Medulla oblongata (tissue), 1 donor: ENCODE measurements around the gene OR2T2.
"Not testable (repeated sequence)": the region's sequence is repeated elsewhere in the genome, so short reads cannot be mapped to it uniquely, and the experiment has no call there.

Experiments used
- DNase-seq: peaks from one replicate; pipeline ENCODE4 v3.0.0-alpha.2; 2015; ENCODE audit errors: extremely low spot score

Gene OR2T2

DNA sequence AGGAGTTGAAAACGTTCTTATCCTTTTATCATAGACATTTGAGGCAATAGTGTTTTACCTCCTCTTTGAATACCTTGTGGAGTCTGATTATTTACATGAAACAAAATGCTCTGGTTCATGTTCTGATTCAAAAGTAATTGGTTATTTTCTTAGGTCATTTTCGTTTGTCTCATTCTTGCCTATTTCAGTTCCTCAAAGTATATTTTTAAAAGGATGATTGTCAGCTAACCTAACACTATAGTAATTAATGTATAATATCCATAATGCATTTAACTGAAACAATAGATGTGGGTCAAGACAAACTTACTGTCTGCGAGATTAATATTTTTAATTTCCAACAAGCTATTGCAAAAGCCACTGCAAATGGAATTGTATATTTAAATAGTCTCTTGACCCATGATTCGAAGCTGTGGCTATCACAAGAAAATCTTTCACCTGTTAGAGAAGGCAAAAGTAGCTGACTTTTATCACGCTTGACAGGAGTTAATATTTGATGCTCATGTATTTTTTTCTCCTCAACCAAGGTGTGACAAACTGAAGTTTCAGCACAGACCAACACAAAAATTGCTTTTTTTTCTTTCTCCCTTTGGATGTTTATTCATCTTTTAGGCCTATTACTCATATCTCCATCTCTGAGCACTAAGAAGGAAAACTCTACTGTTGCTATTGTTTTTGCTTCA lies 5.2 kb downstream of the OR2T2 start:
- DNase-seq: not testable (repeated sequence)

GRCh38 chr1:248453619-248454018 lies 8.2 kb downstream of the OR2T2 start:
- DNase-seq: not testable (repeated sequence)

DNA sequence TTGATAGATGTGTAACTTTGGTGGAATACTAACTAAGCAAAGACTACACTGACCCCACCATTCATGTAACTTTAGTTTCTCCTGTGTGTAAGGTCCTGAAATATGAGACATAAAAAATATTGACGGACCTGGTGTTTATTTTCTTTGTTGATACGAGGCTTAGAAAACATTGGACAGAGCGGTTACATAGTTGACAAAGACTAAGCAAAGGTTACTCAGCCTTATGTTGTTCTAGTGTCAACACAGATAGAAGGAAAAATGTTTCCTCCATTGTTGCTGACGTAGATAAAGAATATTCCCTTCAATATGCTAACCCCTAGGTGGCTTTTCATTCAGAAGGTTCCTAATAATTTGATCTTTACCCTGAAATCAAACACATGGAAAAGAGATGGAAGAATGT lies 9.6 kb downstream of the OR2T2 start:
- not testable (repeated sequence) for DNase-seq

GRCh38 chr1:248456635-248457034 lies 11.2 kb downstream of the OR2T2 start:
- not testable (repeated sequence) for DNase-seq

- peak; percentile 2 for DNase-seq
Measured at GRCh38 chr1:248459117-248459516, 13.7 kb downstream of the OR2T2 start.

DNA sequence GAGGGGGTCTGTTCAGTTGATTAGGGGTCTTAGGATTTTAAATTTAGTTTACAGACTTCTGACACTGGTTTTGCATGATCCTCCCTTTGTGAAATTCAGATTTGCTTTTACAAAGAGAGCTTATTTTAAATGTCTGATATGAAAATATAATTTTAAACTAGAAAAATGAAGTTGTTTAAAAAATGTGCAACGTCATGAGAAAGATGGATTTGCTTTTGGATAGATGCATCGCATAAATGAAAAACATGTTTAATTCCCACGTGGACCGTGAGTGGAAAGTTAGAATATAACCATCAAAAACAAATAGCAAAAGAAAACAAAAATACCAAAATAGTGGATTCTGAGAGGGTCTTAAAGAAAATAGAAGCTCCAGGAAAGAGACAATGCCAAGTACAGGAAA lies 25.7 kb downstream of the OR2T2 start:
- DNase-seq: no peak

DNA sequence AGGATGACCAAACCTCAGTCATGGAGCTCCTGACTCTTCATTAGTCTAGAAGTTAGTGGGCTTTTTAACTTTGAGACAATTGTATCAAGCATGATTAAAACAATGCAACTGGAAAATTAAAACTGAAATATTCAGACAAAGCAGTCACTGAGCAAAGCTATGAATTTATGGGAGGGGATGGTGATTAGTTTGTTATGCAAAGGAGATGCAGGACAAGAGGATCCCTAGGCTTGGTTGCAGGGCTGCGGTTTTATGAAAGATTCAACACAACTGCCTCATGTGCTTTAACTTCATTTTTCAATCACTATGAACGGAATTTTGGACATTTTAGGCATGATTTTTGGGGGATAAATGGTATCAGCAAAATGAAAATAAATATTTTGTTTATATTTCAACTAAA lies 26.7 kb downstream of the OR2T2 start:
- not testable (repeated sequence) for DNase-seq

DNA sequence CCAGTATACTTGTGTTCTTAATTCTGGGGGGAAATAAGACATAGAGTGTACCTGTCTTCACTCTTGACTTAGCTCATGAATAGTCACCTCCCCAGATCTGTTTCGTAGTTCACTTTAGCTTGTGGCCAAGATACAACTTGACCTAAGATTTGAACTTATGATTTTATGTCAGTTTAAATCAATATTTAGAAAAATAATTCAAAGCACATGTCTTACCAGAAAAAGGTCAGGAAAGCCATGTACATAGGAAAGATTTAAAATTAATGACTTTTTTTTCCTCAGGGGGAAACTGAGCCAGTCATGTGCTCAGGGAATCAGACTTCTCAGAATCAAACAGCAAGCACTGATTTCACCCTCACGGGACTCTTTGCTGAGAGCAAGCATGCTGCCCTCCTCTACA lies 27.6 kb downstream of the OR2T2 start, which contains the start of gene OR2T3:
Gene OR2T3, plus strand, starts transcription at position 301 of the 400 bp plus-strand sequence. Its CDS starts 0 bp downstream, at position 301.
- not testable (repeated sequence) for DNase-seq

DNA sequence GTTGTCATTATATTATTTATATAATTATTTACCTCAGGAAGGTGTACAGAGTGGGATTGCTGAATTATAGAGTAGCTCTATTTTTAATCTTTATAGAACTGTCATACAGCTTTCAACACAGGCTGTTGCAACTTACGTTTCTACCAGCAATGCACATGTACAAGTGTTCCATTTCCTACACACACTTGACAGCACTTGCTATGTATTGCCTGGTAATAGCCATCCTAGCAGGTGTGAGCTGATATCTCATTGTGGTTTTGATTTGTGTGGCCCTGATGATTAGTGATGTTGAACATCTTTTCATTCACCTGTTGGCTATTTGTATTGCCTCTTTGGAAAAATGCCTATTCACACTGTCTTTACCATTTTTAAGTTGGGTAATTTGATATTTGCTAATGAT lies 30.2 kb downstream of the OR2T2 start:
- not testable (repeated sequence) for DNase-seq

- DNase-seq: not testable (repeated sequence)
Measured at GRCh38 chr1:248481686-248482579, 36.5 kb downstream of the OR2T2 start.

GRCh38 chr1:248488289-248488688 lies 42.9 kb downstream of the OR2T2 start, which contains the start of gene OR2T5:
Gene OR2T5 (plus strand): TSS chr1:248488589. CDS start chr1:248488589, 0 bp downstream.
- not testable (repeated sequence) for DNase-seq

DNA sequence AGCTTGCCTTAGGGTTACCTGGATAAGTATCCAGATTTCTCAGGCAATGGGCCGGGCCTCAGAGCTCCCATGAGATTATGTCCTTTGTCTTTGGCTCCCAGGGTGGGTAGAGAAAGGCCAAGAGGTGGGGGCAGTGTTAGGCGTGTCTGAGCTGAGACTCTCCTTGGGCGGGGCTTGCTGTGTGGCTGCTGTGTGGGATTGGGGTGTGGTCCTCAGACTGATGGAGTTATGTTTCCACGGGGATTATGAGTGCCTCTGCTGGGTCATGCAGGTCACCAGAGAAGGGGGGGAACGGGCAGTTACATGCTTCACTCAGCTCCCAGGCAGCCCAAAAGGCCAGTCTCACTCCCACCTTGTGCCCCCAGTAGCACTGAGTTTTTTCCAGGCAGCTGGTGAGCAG lies 51.2 kb downstream of the OR2T2 start:
- not testable (repeated sequence) for DNase-seq

DNA sequence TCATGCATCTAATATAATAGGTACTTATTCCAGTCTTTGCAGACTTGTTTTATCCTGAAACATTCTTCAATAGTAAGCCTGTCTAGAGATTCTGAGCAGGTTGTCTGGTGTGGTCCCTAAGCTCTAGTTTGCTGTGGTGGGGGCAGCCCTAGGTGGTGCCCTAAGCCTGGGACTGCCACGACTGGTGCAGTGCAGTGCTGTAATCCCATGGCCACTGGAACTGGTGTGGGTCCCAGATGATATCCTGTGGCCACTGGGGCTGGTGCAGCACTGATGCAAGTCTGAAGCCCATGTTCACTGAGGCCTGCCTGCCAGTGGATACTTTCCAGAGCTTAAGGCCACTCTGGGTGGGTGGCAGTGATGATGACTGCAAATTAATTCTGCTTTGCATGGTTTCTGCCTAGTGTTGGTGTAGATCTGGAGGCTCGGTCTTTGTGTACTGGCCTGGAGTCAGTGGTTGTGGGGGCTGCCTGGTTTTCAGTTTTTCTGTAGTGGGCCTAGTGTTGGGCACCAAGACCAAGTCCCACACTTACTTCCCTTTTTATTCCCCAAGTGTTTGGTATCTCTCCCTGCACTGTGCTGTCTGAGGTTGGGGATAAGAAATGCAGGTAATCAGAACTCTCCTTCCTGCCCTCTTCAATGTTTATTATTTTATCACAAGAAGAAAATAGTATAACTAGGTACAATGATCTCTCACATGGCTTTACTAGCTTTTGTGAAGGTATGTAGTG lies 55.0 kb downstream of the OR2T2 start:
- not testable (repeated sequence) for DNase-seq
